ENCODE results near the gene GNAT1. TPM values are rescaled to one million over a fixed set of nuclear protein-coding genes. Genes with fewer than 3 reads are reported as not detected.

GNAT1 gene
- polyA plus RNA-seq, 1 donor from 2014 or later = not detected

- Histone ChIP-seq H3K27ac (ENCODE audit: low read length) (no peak overlapping the region), H3K9me3 (ENCODE audit: low read length) (no peaks in the 10 kb centered on the region), H3F3A (ENCODE audit: insufficient read depth, low read length, poor library complexity, severe bottlenecking) (no peaks in the 10 kb centered on the region), H3K27me3 (ENCODE audit: insufficient read depth, low read depth, low read length) (no peaks in the 10 kb centered on the region), H3K4me2 (ENCODE audit: low read length) (no peak overlapping the region), H4K20me1 (ENCODE audit: insufficient read depth) (no peaks in the 10 kb centered on the region), H3K9me2 (ENCODE audit: insufficient read depth, low read length) (no peaks in the 10 kb centered on the region), H2AFZ (ENCODE audit: low read depth, low read length) (no peak overlapping the region), H3K9ac (ENCODE audit: low read length) (no peak overlapping the region), H3K36me3 (ENCODE audit: insufficient read depth, low read length) (no peaks in the 10 kb centered on the region), H3K79me2 (replicated peaks; ENCODE audit: insufficient read depth, low read length) (no peaks in the 10 kb centered on the region), H3K4me3 (ENCODE audit: low read length) (no peak overlapping the region)
- TF ChIP-seq CTCF (IDR thresholded peaks at IDR 0.05; ENCODE audit: poor library complexity, severe bottlenecking) = no peak
- TF ChIP-seq EZH2 (IDR thresholded peaks at IDR 0.05; ENCODE audit: borderline replicate concordance, insufficient read depth, low read length, poor library complexity, severe bottlenecking) = no peak
These were observed 38.1 kb downstream of the GNAT1 start for GRCh38 chr3:50229490-50229889.

- Histone ChIP-seq H3K9me2 (ENCODE audit: insufficient read depth, low read length) (no peaks in the 10 kb centered on the region), H3K4me2 (ENCODE audit: low read length) (no peak overlapping the region), H4K20me1 (ENCODE audit: insufficient read depth) (no peaks in the 10 kb centered on the region), H3K9me3 (ENCODE audit: low read length) (no peaks in the 10 kb centered on the region), H2AFZ (ENCODE audit: low read depth, low read length) (no peak overlapping the region), H3K36me3 (ENCODE audit: insufficient read depth, low read length) (no peaks in the 10 kb centered on the region), H3K4me3 (ENCODE audit: low read length) (no peak overlapping the region), H3K27ac (ENCODE audit: low read length) (no peak overlapping the region), H3K27me3 (ENCODE audit: insufficient read depth, low read depth, low read length) (no peaks in the 10 kb centered on the region), H3K79me2 (replicated peaks; ENCODE audit: insufficient read depth, low read length) (no peaks in the 10 kb centered on the region), H3F3A (ENCODE audit: insufficient read depth, low read length, poor library complexity, severe bottlenecking) (no peaks in the 10 kb centered on the region), H3K9ac (ENCODE audit: low read length) (no peak overlapping the region)
- TF ChIP-seq REST (IDR thresholded peaks at IDR 0.05; ENCODE audit: borderline replicate concordance) (no peak), EZH2 (IDR thresholded peaks at IDR 0.05; ENCODE audit: borderline replicate concordance, insufficient read depth, low read length, poor library complexity, severe bottlenecking) (no peak), EP300 (conservative IDR thresholded peaks at IDR 0.05; ENCODE audit: poor library complexity, severe bottlenecking) (no peak), CTCF (IDR thresholded peaks at IDR 0.05; ENCODE audit: poor library complexity, severe bottlenecking) (no peak), MXI1 (conservative IDR thresholded peaks at IDR 0.05; ENCODE audit: poor library complexity, severe bottlenecking) (no peak), TAF1 (IDR thresholded peaks at IDR 0.05; ENCODE audit: low read depth) (no peak), SMC3 (conservative IDR thresholded peaks at IDR 0.05; ENCODE audit: poor library complexity) (no peak), RAD21 (conservative IDR thresholded peaks at IDR 0.05) (no peak), POLR2AphosphoS5 (IDR thresholded peaks at IDR 0.05) (no peak)
These were observed 38.8 kb downstream of the GNAT1 start for GRCh38 chr3:50230104-50230793.
